ENCODE measurements around the gene PTPRM.

PTPRM gene

DNA sequence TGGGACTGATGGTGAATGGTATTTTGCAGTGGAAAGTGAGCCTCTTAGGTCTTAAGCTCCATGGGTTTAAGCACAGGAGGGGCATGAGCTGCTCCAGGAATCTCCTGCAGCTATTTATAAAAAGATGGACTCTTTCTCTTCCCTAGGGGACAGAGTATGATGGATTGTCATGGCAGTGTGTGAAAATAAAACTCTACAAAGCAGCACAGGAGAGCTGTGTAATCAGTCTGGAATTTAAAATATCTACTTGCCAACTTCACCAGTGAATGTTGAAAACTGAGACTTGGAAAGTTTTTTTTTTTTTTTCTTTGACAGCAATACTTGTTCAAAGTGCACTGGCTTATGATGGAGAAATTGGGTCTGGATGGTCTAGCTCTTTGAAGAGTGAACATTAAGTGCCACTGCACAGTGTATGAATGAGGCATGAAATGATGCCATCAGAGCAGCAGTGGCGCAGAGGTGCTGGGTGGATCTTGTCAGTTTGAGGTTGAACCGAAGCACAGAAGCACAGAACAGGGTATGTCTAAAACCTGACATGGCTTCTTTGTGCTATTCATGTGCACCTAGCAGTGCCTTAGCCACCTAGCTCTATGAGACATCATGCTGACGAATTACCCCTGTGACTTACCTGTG lies 245.4 kb downstream of the PTPRM start:
- DNase-seq = no peak

DNA sequence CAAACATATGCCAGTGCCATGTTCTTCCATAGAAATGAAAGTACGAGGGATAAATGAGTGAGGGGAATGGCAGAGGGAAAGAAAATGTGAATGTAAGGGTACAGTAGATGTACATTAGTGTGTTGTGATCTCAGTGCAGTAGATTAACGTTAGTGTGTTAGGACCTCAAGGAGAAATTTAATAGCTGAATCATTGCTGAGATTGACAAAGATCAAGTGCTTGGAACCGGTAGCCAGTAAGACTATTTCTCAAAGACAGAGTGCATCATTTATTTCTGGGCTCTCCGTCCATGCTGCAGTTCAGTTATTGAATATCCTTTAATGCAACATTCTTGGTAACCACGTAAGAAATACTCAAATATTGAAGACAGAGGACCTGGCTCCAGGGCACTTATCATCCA lies 246.0 kb downstream of the PTPRM start:
- no peak for DNase-seq

DNA sequence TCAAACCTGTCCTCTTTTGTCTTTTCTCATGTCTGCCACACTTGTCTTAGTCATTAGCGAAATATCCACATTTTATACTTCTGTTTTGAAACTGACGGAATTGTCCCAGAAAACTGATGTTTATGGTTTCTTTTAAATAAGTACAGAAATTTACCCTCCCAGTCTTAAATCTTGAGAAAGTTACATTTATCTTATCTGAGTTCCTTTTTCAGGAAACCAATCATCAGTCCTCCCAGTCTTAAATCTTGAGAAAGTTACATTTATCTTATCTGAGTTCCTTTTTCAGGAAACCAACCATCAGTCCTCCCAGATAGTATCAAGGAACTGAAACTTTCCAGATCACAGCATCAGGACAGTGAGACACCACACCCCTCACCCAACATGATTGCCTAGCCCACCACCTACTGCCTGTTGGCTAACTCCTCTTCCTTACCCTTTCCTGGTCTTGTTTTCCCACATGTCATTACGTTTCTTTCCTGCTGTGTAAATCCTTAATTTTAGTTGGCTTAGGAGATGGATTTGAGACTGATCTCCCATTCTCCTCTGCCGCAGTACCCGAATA lies 247.7 kb downstream of the PTPRM start:
- no peak for DNase-seq

DNA sequence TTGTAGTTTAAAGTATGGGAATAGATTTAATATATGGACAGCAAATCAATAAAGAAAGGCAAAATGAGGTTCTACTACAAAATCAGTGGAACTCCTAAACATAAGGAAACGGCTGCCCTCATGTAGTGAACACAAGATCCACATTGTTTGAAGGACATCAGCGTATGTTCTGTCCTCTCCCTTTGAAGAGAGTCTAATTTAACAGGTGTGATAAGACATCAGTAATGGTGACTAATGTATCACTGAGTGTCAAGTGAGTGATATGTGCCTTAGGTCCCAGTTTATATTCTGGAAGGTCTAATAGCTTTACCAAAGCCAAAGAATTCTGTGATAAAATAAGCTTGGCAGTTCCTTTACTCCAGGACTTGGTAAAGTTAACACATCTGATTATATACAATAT lies 248.7 kb downstream of the PTPRM start:
- DNase-seq = no peak

DNA sequence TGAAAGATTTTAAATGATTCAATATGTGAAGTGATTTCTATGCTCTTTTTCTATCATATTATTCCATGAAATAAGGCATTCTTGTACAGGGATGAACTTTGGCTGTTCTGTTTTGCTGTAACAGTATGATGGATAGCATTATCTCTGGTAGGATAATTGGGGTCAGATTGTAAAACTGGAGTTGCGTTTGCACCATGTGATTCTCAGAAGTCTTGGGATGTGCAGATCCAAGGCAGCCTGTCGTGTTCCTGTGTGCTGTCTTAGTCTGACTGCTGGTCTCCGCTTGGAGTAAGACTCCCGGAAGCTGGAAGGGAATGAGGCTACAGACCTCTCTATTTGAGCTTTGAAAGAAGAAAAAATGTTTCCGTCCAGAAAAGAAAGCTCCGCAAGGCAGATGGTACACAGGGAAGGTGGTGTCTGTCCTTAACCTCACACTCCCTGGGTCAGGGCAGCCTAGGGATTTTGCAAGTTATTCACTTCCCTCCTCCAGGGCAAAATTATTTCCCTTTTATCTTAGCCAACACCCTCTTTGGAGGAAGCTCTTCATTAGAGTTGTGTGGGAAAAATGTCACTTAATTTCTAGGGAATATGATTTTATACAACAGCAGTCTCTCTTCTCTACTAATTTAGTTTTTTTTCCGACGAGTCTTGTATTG lies 250.6 kb downstream of the PTPRM start:
- no peak for DNase-seq

DNA sequence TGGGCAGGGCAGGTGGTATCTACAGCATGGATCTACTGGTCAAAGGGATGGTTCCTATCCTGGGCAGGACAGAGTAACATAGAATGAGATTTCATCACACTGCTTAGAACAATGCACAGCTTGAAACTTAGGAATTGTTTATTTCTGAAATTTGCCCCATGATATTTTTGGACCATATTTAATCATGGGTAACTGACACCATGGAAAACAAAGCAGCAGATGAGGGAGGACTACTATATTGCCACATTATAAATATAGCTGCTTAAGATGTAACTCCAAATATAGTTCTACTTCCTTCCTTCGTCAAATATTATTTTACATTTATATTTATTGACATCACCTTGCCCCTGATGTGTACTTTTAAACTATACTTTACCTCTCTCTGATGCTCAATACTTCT lies 254.7 kb downstream of the PTPRM start:
- DNase-seq = no peak

DNA sequence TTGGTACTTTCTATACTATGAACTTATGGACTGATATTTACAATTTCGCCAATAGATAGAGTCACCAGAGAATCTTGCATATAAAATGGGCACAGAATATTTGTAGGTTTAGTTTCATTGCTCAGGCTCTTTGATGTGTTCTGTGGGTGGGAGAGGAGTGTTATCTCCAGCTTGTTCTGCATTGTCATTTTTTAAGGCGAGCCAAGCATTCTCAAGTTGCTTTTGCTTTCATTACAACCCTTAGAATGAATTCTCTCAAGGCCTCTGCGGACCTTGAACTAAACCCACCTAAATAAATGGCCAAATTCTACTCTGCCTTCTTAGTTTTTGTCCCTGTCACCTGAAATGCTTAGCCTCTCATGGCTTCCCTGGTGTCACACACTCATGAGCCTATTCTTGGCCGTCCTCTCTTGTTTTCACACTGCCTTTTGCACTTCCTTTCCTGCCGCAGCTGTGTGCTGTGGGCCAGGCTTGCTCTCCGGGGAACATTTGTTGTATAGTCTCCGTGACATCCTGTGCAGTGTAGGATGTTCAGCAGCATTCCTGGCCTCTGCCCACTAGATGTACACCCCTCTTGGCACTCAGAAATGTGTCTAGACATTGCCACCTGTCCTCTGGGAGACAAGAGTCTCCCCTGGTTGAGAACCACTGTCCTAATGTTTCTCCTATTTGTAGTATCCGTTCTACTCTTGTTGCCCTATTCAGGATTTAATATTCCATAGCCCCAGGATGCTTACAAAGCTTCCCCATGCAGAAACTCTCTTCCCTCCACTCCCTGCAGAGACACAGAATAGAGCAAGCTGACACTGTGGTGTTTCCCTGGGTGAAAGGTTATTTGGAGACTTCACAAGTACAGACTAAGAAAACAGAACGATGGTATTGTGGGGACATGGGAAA lies 255.6 kb downstream of the PTPRM start:
- DNase-seq = no peak

DNA sequence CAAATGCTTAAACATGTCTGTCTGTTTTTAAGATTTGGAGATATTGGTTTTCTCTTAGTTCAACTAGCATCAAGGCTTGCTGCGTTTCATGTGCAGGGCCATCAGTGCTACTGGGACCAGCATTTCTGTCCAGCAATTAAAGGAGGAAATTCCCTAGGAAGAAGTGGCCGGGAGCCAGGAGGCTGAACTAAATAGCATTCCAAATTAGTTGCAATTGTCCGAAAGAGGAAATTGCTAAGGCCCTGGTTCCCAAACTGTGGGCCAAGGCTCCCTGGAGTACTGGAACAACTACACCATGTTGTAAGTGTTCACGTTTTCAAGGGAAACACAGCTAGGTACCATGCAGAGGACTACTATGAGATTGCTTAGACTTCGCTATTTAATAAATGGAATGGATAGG lies 257.9 kb downstream of the PTPRM start:
- no peak for DNase-seq

DNA sequence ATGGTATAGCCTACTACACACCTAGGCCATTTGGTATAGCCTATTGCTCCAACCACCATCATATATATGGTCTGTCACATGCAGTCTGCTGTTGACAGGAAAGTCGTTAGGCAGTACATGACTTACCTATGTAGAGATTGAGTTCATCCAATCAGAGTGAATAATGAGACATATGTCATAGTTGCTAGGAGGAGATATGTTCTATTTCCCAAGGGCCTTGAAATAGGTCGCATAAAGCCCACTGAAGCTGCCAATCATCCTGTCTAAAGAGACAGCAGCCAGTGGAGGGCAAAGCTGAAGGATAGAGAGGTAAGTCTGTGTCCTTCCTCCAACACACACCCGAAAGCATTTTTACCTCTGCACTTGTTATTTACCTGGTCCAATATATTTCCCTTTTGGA lies 263.4 kb downstream of the PTPRM start:
- DNase-seq = no peak

DNA sequence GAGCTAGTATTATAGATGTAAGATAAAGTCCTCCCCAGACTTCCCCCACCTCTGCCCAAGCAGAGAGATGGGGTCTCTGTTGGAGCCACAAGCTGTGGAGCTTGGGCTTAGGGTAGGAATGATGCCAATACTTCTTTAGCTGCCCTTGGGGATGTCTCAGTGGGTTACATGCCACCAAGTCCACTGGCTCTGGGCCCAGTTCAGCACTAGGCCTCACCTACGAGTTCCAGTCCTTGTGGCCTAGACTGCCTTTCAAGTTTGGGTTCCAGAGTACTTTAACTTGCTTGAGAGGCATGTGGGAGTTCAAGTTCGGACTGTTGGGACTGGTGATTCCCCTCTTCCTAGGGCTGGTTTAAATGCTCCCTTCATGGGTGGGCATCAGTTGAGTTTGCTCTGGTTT lies 272.4 kb downstream of the PTPRM start:
- DNase-seq = no peak

DNA sequence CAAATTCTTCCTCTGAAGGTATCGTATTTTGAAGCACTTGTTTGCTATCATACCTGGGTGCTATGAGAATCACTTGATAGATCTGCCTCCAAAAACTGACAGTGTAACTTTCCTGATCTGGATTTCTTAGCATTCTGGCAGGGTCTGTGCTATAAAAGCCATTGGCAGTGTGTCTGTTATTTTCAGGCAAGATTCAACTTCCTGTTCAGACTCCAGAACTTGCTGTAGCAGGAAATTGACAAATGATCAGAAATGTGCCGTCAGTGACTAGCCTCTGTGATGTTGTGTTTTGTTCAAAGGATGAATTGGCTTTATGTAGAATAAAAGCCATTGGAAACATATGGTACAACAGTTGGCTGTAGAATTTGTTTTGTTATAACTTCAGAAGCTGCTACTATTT lies 273.3 kb downstream of the PTPRM start:
- DNase-seq = no peak

DNA sequence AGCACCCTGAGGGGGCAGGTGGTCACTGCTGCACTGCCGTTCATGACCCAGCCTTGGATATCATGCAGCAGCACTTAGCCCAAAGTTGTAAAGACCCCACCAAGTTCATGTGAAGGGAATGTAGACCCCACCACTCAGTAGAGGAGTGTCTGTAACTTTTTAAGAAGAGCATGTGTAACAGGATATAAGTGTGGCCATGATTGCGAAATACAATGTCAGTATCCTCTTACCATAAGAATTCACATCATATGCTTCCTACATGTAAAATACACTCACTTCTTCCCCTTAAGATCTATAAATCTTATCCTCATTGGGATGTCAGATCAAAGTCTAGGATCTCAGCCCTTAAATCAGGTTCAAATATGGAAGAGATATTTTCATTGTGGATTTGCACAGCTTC lies 276.9 kb downstream of the PTPRM start:
- no peak for DNase-seq

DNA sequence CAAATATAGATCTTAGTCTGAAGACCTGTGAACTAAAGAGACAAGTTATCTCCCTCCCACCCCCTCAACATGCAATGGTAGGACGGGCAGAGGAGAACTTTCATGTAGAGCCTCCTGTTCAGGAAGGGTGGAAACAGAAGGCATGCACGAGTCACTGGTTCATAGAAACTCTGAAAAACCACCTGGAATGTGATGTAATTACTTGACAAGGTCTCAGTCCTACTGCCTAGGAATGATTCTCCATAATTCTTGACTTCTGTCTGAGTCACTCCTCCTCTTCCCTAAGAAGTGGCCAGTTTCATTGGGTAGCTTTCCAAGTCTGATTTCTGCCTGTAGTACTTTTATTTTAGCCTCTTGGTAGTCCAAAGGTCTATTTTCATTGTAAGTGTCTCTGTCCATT lies 277.3 kb downstream of the PTPRM start:
- no peak for DNase-seq

DNA sequence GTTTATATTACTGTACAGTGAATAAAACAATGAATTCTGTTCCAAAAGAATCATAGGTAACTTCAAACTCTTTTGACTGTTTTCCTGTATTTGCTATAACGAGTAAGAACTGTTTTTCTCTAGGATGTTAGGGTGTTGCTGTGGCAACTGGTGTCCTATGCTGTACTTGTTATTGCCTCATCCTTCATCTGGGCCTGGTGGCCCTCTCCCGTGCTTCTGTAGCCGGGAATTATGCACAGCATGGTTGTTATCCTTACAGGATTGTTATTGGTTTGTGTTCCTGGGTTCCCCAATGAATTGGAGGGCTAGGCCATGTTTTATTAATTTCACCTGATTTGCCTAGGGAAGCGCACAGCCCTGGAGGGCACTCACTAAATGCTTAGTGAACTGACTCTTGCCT lies 279.2 kb downstream of the PTPRM start:
- no peak for DNase-seq

DNA sequence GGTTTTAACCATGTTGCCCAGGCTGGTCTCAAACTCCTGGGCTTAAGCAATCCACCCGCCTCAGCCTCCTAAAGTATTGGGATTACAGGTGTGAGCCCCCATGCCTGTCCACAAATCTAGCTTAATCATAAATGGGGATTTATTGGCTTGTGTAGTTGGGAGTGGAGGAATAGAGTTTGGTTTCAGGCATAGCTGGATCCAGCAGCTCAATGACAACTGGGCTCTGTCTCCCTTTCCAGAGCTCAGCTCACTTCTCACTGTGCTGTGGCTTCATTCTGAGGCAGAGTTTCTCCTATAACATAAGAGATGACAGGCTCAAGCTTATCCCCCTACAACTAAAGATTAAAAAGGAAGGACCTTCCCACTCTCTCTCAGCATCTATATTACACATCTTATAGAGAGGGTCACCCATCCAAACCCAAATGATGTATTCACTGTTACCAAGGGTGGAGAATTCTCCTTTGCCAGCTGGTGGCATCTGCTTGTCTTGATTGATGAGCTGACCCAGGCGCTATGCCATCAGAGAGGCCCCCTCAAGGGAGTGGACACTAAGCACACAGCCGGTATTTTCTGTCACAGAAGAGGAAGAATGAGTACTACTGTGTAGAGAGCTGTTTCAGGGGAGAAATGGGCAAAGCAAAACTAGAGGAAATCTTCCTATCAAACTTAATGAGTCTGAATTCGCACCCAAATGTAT lies 280.4 kb downstream of the PTPRM start:
- DNase-seq = no peak

DNA sequence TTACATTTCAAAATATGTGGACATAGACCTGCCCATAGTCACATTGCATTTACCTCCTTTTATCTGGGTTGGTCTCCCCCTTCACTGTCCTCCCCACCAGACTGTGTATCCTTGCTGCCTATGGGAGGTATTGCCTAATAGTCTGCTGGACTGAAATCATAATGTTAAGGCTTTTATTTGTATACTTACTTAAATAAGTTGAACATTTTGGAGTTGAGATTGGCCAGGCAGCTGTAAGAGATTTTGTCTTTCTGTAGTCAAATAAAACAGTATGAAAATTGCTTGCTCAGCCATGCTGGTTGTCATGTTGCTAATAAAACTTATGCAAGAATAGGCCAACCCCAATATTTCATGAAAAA lies 280.9 kb downstream of the PTPRM start:
- DNase-seq = no peak

DNA sequence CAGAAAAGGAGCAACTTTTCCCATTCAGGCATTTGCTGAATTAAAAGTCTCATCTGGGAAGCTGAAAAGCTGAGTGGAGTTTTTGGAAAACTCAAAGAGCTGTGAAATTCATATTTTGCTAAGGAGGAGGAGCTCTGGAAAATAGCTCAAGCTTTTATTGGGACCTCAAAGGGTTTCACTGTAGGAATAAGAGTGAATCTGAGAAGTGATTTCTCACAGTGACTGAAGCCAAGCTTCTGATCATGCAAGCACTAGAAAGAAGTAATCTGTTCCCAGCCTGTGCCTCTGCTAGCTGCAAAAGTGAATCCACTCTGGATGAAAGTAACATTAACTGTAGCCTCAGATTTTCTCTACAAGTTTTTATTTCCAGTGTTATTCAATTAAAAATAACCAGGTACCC lies 283.3 kb downstream of the PTPRM start:
- no peak for DNase-seq

DNA sequence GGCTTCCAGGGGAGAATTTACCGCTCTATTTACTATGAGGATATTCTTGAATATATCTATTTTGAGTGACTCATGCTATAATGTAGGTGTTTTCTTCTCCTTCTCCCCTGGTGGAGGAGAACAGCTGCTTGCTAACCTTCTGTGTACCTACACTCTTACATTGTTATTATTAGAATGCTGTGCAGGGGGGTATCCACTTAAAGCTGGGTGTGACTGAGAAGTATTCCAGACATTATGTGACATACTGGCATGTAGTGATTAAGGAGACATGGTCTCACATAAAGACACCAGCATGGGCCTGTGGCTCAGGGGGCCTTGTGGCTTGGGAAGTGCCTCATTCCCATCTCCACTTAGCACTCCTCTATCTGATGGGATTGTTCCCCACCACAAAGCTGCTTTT lies 287.9 kb downstream of the PTPRM start:
- DNase-seq = no peak

DNA sequence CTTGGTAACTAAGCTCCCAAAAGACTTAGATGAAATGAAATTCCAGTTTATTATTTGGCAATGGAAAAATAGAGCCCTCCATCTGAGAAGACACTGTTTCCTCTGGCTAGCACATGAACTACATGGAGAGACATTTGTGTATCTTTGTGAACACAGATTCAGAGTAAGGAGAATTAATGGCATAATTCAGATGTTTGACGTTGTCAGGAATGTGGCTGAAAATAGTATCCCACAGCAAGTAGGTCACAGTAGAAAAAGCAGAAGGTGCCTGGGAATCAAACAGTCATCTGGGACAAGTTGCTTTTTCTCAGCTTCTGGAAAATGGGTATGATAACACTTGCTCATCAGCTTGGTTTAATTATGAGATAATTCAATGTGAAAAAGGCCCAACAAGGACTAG lies 288.6 kb downstream of the PTPRM start:
- no peak for DNase-seq

DNA sequence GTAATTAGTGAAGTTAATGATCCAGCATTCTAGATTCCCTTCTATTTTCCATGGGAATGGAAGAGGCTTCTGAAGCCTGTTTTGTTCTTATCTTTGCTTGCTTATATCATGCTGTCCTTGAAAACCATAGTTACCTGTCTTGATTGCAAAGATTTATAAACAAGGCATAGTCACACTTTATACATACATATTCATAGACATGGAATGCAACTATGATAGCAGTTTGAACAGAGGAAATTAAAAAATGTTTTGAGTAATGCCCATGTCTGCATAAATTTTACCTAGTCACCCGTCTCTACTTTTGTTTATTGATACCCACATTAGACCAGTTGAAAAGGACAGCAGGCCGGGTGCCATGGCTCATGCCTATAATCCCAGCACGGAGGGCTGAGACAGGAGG lies 289.0 kb downstream of the PTPRM start:
- DNase-seq = no peak

DNA sequence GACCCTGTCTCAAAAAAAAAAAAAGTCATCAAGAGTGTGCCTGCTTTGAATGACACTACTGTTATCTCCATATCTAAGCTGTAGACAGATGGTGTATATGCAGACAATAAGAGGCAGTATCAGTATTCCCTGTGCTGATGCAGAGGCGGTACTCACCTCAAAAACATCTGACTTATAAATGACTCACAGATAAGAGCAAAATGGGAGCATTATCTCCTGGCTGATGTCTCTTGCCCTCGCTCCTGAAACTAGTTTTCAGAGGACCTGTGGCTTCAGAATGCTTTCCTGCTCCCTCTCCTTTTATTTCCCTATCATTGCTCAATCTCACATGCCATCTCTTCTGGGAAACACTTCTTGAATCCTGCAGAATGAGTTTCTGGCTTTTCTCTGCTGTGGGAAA lies 289.6 kb downstream of the PTPRM start:
- DNase-seq = no peak

DNA sequence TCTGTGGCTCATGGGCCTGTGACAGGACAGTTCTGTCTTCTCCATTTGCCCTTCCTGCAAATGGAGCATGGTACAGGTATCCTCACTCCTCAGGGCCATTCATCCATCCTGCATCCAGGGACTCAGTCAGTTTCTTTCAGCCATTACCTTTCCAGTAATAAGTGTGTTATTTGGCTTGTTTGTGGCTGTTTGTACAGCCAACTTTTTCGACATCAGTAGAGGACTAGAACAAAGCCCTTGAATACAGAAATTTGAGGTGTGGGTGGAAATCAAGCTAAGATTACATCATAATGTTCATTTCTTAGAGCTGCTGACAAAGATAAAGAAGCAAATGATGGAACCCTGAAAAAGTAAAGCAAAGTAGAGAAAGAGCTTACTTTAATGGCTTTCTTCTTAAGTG lies 290.4 kb downstream of the PTPRM start:
- no peak for DNase-seq

DNA sequence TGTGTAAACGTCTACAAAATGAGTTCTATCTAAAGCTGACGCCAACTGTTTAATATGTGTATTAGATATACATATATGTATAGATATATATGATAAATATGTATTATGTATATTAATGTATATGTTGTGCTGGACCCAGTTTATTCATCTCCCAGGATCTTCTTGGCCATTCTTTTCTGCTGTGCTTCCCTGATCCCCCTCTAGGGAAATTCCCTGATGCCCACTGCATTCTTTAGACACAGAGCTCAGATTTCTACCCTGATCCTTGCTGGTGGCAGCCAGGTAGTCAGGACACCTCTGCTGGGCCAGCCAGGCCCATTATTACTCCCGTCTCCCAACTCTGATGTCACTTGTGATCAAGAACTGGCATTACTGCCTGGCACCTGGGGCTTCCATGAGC lies 292.0 kb downstream of the PTPRM start:
- DNase-seq = no peak

Measured in NCI-H1105 (cell line).